SJSA1 (cell line): Measurements from ENCODE around the gene BRIP1. TPM values are rescaled to one million over a fixed set of nuclear protein-coding genes. Genes with fewer than 3 reads are reported as not detected.

Experiments used
- DNase-seq, 2 experiments: peaks; one replicate each; pipeline ENCODE4 v3.0.0-alpha.2; 2015 to 2020; ENCODE audit warnings: low spot score in 2 of 2, low read depth in 1 of 2
- H3K27ac ChIP-seq: fragments of 250-450 bp; sonication (Bioruptor Pico); 2 replicates; pipeline ENCODE4 v1.5.1; 2020; ENCODE audit warnings: mild to moderate bottlenecking, moderate library complexity
- H3K27me3 ChIP-seq: fragments of 250-450 bp; sonication (Bioruptor Pico); replicated peaks from 2 replicates; pipeline ENCODE4 v1.5.1; 2020; ENCODE audit warnings: mild to moderate bottlenecking, moderate library complexity
- H3K36me3 ChIP-seq: fragments of 250-450 bp; sonication (Bioruptor Pico); 2 replicates; pipeline ENCODE4 v1.5.1; 2020; ENCODE audit warnings: mild to moderate bottlenecking
- H3K4me1 ChIP-seq: fragments of 250-450 bp; sonication (Bioruptor Pico); replicated peaks from 2 replicates; pipeline ENCODE4 v1.6.1; 2021; ENCODE audit warnings: mild to moderate bottlenecking
- H3K4me3 ChIP-seq: fragments of 250-450 bp; sonication (Bioruptor Pico); 2 replicates; pipeline ENCODE4 v1.5.1; 2020; ENCODE audit warnings: mild to moderate bottlenecking
- H3K9me3 ChIP-seq: fragments of 250-450 bp; sonication (Bioruptor Pico); replicated peaks from 2 replicates; pipeline ENCODE4 v1.5.1; 2020; ENCODE audit warnings: mild to moderate bottlenecking
- total RNA-seq: library from RNA; depleted of rRNA; stranded (reverse); fragments of >200 nt; shearing (Covaris generic); gene quantifications from 2 replicates; pipeline ENCODE4 v1.2.3, GENCODE V29; 2014

Gene BRIP1
- total RNA-seq, 1 experiment from 2014 or later, result 53.2 TPM

DNA sequence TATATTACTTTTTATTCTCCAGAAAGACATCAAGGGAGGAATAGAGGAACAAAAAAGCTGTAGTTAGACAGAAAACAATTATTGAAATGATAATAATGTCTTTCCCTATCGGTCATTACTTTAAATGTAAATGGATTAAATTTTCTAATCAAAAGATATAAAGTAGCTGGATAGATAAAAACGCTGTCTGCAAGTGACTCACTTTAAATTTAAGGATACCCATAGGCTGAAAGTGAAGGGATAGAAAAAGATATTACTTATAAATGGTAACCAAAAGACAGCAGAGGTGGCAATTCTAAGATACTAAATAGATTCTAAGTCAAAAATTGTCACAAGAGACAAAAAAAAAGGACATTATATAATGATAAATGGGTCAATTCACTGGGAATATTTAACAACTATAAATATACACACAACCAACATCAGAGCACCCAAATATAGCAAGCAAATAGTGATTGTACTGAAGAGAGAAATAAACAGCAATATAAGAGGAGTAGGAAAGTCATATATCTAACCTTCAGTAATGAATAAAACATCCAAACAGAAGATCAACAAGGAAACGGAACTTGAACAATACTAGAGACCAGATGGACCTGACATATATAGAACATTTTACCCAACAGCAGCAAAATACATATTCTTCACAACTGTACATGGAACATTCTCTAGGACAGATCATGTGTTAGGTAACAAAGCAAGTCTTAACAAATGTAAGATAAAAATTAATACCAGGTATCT lies 116.9 kb downstream of the BRIP1 start:
- H3K4me1 ChIP-seq, result no peaks in the 10 kb centered on the region
- H3K27me3 ChIP-seq, result no peaks in the 10 kb centered on the region
- no peak for DNase-seq
- peaks cover 62% of the 10 kb centered on the region for H3K36me3 ChIP-seq
- H3K9me3 ChIP-seq, result no peaks in the 10 kb centered on the region
- H3K4me3 ChIP-seq, result no peak overlapping the region
- no peak overlapping the region for H3K27ac ChIP-seq

DNA sequence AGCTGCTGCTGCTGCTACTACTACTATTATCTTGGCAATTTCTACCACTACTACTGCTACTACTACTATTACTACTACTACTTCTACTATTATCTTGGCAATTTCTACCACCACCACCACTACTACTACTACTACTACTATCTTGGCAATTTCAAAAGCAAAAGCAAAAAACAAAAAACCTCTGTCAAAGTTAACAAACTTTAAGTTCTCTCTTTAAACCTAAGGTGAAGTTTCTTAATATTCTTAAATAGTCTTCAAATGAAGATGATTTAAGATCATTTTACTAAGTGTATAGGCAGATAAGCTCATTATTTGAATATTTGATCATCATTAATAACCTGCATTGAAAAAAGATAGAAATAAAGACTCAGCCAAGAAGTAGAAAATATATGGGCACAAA lies 118.5 kb downstream of the BRIP1 start:
- H3K36me3 ChIP-seq, result peaks cover 66% of the 10 kb centered on the region
- no peaks in the 10 kb centered on the region for H3K9me3 ChIP-seq
- H3K4me3 ChIP-seq, result no peak overlapping the region
- H3K4me1 ChIP-seq, result no peaks in the 10 kb centered on the region
- no peak overlapping the region for H3K27ac ChIP-seq
- no peak for DNase-seq
- H3K27me3 ChIP-seq, result no peaks in the 10 kb centered on the region

DNA sequence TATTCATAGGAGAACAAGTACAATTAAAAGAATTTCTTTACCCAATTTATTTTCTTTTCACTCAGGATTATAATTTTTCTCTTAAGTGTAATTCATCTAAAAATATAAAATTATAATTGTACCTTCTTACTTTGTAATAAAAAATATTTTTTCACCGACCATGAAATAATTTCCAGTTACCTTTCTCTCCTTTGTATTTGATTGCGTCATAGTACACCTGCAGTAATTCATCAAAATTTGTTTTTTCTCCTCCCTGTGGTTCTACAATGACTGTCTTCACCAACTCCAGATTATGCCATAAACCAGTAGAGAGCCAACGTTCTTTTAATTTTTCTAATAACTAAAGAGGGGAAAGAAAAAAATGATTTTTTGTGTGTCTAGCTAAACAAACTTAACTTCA lies 119.1 kb downstream of the BRIP1 start:
- H3K36me3 ChIP-seq, result peaks cover 68% of the 10 kb centered on the region
- no peaks in the 10 kb centered on the region for H3K27me3 ChIP-seq
- DNase-seq, result no peak
- no peak overlapping the region for H3K27ac ChIP-seq
- no peaks in the 10 kb centered on the region for H3K9me3 ChIP-seq
- H3K4me3 ChIP-seq, result no peak overlapping the region
- H3K4me1 ChIP-seq, result no peaks in the 10 kb centered on the region

DNA sequence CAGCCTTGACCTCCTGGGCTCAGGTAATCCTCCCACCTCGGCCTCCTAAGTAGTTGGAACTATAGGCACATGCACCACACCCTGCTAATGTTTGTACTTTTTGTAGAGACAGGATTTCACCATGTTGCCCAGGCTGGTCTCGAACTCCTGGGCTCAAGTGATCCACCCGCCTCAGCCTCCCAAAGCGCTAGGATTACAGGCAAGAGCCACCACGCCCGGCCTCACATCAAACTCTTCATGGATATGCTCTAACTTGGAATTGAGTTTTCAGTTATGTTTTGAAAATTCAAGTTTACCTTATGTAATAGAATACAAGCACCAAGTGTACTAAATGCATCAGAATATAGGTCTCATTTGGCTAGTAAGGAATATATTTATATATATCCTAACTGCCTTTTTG lies 119.6 kb downstream of the BRIP1 start:
- H3K36me3 ChIP-seq, result peaks cover 73% of the 10 kb centered on the region
- H3K4me3 ChIP-seq, result no peak overlapping the region
- no peaks in the 10 kb centered on the region for H3K9me3 ChIP-seq
- no peak overlapping the region for H3K27ac ChIP-seq
- DNase-seq, result no peak
- H3K4me1 ChIP-seq, result no peaks in the 10 kb centered on the region
- no peaks in the 10 kb centered on the region for H3K27me3 ChIP-seq

DNA sequence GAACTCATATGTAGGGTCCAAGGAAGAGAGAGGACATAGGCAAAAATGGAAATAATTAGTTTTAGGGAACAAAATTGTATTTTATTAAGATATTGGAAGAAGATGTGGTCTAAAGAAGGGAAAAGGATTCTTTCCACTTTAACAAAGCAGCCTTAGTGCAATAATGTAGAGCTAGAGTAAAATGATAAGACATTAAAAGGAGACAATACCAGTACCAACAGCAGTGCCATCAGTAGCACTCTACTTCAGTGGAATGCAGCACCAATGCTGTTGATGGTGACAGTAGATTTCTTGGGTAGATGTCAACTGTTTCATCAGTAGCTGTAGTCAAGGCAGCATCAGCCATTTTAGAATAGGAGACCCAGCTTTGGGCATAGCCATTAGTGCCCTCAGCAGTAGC lies 124.3 kb downstream of the BRIP1 start:
- no peak for DNase-seq
- H3K36me3 ChIP-seq, result peaks cover 60% of the 10 kb centered on the region
- H3K4me3 ChIP-seq, result no peak overlapping the region
- H3K4me1 ChIP-seq, result no peaks in the 10 kb centered on the region
- H3K27me3 ChIP-seq, result no peaks in the 10 kb centered on the region
- H3K9me3 ChIP-seq, result peaks cover 3% of the 10 kb centered on the region; the same call in 1 of the 2 replicates
- no peak overlapping the region for H3K27ac ChIP-seq

DNA sequence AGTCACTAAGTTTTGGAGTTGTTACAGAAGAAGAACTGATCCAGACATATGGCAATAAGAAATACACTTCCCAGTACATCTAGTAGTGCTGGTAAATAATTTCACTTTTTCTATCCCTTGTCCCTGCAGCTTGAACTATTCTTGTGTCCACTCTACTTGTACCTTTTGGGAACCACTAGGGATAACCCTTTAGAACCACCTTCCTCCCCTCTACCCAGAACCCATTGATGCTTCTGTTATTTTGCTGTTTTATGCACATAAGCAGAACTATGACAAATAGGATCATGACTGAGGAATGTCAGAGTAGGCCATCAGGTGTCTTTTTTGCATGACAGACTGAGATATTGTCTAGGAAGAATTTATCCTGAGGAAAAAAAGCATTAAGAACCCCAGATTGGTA lies 125.1 kb downstream of the BRIP1 start:
- no peaks in the 10 kb centered on the region for H3K4me1 ChIP-seq
- peaks cover 3% of the 10 kb centered on the region; the same call in 1 of the 2 replicates for H3K9me3 ChIP-seq
- H3K27me3 ChIP-seq, result no peaks in the 10 kb centered on the region
- no peak overlapping the region for H3K4me3 ChIP-seq
- no peak for DNase-seq
- no peak overlapping the region for H3K27ac ChIP-seq
- H3K36me3 ChIP-seq, result peaks cover 56% of the 10 kb centered on the region

DNA sequence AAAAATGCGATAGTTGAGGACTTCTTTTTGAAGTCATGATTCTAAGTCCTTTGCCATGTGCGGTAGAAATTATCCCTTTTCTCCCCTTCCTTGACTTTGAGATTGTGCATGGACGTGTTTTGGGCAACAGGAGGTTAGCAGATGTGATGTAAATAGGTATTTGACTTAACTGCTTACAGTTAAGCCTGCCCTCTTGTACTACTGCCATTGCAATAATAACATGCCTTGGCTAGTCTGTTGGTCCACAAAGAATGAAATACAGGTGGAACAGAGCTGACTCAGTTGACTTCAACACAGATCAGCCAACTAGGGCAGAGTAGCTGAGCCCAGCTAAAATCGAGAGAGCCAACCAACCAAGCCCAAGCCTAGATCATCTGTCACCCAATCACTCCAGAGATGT lies 125.5 kb downstream of the BRIP1 start:
- no peaks in the 10 kb centered on the region for H3K27me3 ChIP-seq
- H3K27ac ChIP-seq, result no peak overlapping the region
- H3K4me1 ChIP-seq, result no peaks in the 10 kb centered on the region
- H3K36me3 ChIP-seq, result peaks cover 57% of the 10 kb centered on the region
- H3K9me3 ChIP-seq, result peaks cover 3% of the 10 kb centered on the region; the same call in 1 of the 2 replicates
- no peak for DNase-seq
- no peak overlapping the region for H3K4me3 ChIP-seq

DNA sequence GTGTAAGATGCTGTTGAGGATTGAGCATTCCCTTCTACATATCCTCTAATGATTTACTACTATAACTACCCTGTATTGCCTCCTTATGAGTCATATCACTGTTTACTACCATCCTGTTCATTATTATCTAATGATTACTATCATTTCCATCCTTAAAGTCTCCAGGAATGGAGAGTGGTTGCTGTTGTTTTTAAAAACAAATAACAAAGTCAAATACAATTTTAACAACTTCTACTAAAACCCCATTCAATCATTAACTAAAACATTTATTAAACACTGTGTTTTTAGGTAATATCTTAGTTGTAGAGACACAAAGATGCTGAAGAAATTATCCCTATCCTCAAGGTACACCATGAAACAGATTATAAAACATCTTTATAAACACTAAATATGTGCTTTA lies 126.9 kb downstream of the BRIP1 start:
- Histone ChIP-seq H3K4me3 (no peak overlapping the region), H3K36me3 (peaks cover 47% of the 10 kb centered on the region), H3K4me1 (no peaks in the 10 kb centered on the region), H3K9me3 (peaks cover 3% of the 10 kb centered on the region; the same call in 1 of the 2 replicates), H3K27me3 (no peaks in the 10 kb centered on the region), H3K27ac (no peak overlapping the region)
- no peak for DNase-seq

DNA sequence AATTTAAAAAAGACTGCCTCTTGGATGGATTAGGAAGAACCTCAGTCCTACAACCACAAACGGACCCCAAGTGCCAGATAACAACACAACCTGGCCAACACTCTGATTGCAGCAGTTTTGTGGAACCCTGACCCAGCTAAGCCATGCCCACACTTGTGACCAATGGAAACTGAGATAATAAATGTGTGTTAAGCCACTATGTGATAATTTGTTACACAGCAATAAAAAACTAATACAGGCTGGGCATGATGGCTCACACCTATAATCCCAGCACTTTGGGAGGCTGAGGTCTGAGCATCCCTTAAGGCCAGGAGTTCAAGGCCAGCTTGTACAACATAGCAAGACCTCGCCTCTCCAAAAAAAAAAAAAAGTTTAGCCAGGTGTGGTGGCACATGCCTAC lies 127.5 kb downstream of the BRIP1 start:
- H3K9me3 ChIP-seq, result peaks cover 3% of the 10 kb centered on the region; the same call in 1 of the 2 replicates
- H3K4me3 ChIP-seq, result no peak overlapping the region
- no peak for DNase-seq
- no peaks in the 10 kb centered on the region for H3K27me3 ChIP-seq
- no peak overlapping the region for H3K27ac ChIP-seq
- H3K36me3 ChIP-seq, result peaks cover 41% of the 10 kb centered on the region
- no peaks in the 10 kb centered on the region for H3K4me1 ChIP-seq

DNA sequence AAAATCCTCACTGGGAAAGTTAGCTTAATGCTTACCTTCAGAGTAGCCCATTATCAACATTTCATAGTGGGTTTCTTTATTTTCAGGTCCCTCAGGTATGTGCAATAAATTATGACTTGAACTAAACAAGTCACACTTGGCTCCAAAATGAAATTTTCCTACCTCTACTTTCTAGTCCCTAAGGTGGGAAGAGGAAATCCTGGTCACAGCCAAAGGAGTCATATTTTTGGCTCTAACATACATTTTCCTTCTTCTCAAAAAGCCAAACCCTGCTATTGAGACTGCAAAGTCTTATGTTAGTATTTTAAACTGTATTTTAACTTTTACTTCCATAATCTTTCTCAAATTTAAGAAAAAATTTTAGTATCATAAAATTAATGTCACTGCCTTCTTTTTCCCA lies 128.9 kb downstream of the BRIP1 start:
- H3K36me3 ChIP-seq, result peaks cover 34% of the 10 kb centered on the region
- no peak overlapping the region for H3K27ac ChIP-seq
- no peaks in the 10 kb centered on the region for H3K27me3 ChIP-seq
- H3K9me3 ChIP-seq, result peaks cover 3% of the 10 kb centered on the region; the same call in 1 of the 2 replicates
- no peaks in the 10 kb centered on the region for H3K4me1 ChIP-seq
- DNase-seq, result no peak
- H3K4me3 ChIP-seq, result no peak overlapping the region

DNA sequence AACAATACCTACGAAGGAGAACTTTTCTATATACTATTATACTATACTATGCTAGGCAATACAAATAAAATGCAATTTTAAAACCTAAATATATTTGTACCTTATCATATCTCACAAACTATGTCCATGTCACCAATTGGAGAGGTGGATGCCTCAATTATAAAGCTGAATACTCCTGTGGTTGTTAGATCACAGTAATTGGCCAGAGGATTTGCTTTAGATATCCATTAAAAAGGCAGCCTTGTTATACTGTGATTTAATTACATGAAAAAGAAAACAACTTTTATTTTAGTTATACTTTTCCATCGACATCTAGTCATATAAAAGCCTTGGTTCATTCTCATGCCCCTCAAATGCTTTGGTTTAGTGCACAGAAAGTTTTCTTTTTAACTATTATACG lies 129.3 kb downstream of the BRIP1 start:
- DNase-seq, result no peak

DNA sequence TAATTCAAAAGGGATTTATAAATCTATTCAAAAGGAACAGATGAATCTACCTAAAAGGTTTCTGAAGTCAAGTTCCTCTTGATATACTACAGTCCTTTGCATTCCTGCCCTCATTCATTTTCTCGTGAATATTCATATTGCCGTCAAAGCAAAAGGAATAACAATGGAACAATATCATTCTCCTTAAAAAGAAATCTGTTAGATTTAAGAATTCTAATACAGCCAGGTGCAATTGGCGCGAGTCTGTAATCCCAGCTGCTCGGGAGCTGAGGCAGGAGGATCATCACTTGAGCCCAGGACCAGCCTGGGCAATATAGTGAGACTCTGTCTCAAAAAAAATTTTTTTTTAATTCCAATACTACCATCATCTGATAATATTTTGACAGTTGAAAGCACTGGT lies 130.3 kb downstream of the BRIP1 start:
- Histone ChIP-seq H3K27me3 (no peaks in the 10 kb centered on the region), H3K36me3 (peaks cover 20% of the 10 kb centered on the region), H3K4me1 (no peaks in the 10 kb centered on the region), H3K4me3 (no peak overlapping the region), H3K27ac (no peak overlapping the region), H3K9me3 (peaks cover 3% of the 10 kb centered on the region; the same call in 1 of the 2 replicates)
- DNase-seq, result no peak

More for the DNA sequence above, 129.3 kb downstream of the BRIP1 start:
- Histone ChIP-seq H3K27ac (no peak overlapping the region), H3K36me3 (peaks cover 30% of the 10 kb centered on the region), H3K27me3 (no peaks in the 10 kb centered on the region), H3K4me3 (no peak overlapping the region), H3K4me1 (no peaks in the 10 kb centered on the region), H3K9me3 (peaks cover 3% of the 10 kb centered on the region; the same call in 1 of the 2 replicates)

DNA sequence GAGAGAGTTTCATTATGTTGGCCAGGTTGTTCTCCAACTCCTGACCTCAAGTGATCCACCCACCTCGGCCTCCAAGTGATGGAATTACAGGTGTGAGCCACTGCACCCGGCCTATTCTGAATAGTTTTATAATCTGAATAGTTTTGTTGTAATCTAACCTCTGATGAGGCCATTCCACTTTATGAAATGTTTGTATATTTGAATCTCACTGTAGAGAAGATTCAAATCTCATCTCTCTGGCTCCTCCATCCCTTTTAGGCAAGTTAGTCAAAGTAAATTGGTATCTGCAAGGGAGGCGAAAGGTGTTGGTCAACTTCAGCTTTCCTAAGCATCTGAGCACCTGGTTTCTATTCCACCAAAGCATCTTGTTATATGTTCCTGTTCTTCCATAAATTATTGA lies 131.2 kb downstream of the BRIP1 start:
- Histone ChIP-seq H3K27ac (no peak overlapping the region), H3K27me3 (no peaks in the 10 kb centered on the region), H3K36me3 (peaks cover 14% of the 10 kb centered on the region), H3K4me3 (no peak overlapping the region), H3K9me3 (no peaks in the 10 kb centered on the region), H3K4me1 (no peaks in the 10 kb centered on the region)
- DNase-seq, result no peak

DNA sequence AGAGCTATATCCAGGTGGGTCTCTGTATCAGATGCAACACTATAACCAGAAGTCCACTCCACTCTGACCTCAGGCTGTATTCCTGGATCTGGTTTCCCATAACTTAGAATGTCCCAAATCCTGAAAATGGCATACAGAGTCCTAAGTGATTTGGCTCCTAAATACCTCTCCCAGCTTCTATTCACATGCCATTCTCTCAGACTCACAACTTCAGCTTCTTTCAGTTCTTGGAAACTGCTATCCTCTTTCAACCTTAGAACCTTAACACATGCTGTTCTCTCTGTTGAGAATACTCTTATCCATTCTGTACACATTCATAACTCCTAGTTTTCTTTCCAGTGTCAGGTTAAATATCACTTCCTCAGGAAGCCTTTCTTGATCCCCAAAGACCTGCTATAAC lies 132.0 kb downstream of the BRIP1 start:
- Histone ChIP-seq H3K36me3 (peaks cover 16% of the 10 kb centered on the region), H3K27me3 (no peaks in the 10 kb centered on the region), H3K9me3 (no peaks in the 10 kb centered on the region), H3K4me3 (no peak overlapping the region), H3K4me1 (no peaks in the 10 kb centered on the region), H3K27ac (no peak overlapping the region)
- DNase-seq, result no peak
